Measurements from ENCODE around the gene PRDX1.
A peak's percentile ranks its signal among the peaks of the same experiment; 100 is the strongest.
"Not testable (repeated sequence)": the region's sequence is repeated elsewhere in the genome, so short reads cannot be mapped to it uniquely, and the experiment has no call there.

The PRDX1 gene

GRCh38 chr1:45541193-45541592 lies 19.5 kb upstream of the PRDX1 start:
- no peak overlapping the region for H3K9ac ChIP-seq (ENCODE audit: low read length in 5 of 5)
- H3K27me3 ChIP-seq (ENCODE audit: control insufficient read depth in 5 of 5, insufficient read depth in 4 of 5, low read length in 5 of 5), result no peaks in the 10 kb centered on the region
- no peak overlapping the region for H3K4me3 ChIP-seq (ENCODE audit: low read depth in 1 of 5, low read length in 5 of 5)
- no peak overlapping the region for H3K27ac ChIP-seq (ENCODE audit: low read depth, low read length)
- peaks cover 0 to 30% (median 20%) of the 10 kb centered on the region in 5 donors for H3K4me1 ChIP-seq (ENCODE audit: control insufficient read depth in 5 of 5, insufficient read depth in 5 of 5, low read length in 5 of 5)
- no peaks in the 10 kb centered on the region for H3K9me3 ChIP-seq (ENCODE audit: control insufficient read depth in 5 of 5, low read length in 5 of 5)
- H3K36me3 ChIP-seq (ENCODE audit: control insufficient read depth in 5 of 5, insufficient read depth in 5 of 5, low read length in 5 of 5), result no peaks in the 10 kb centered on the region

- no peaks in the 10 kb centered on the region for H3K4me1 ChIP-seq (ENCODE audit: control insufficient read depth in 5 of 5, insufficient read depth in 5 of 5, low read length in 5 of 5)
- H3K27me3 ChIP-seq (ENCODE audit: control insufficient read depth in 5 of 5, insufficient read depth in 4 of 5, low read length in 5 of 5), result no peaks in the 10 kb centered on the region
- no peaks in the 10 kb centered on the region for H3K9me3 ChIP-seq (ENCODE audit: control insufficient read depth in 5 of 5, low read length in 5 of 5)
- no peak overlapping the region for H3K9ac ChIP-seq (ENCODE audit: low read length in 5 of 5)
- H3K27ac ChIP-seq (ENCODE audit: low read depth, low read length), result no peak overlapping the region
- H3K36me3 ChIP-seq (ENCODE audit: control insufficient read depth in 5 of 5, insufficient read depth in 5 of 5, low read length in 5 of 5), result no peaks in the 10 kb centered on the region
- H3K4me3 ChIP-seq (ENCODE audit: low read depth in 1 of 5, low read length in 5 of 5), result no peak overlapping the region
These were observed 15.2 kb upstream of the PRDX1 start for GRCh38 chr1:45536886-45537285.

- Histone ChIP-seq H3K9me3 (ENCODE audit: control insufficient read depth in 5 of 5, low read length in 5 of 5) (no peaks in the 10 kb centered on the region), H3K27me3 (ENCODE audit: control insufficient read depth in 5 of 5, insufficient read depth in 4 of 5, low read length in 5 of 5) (no peaks in the 10 kb centered on the region), H3K27ac (ENCODE audit: low read depth, low read length) (no peak overlapping the region), H3K4me3 (ENCODE audit: low read depth in 1 of 5, low read length in 5 of 5) (no peak overlapping the region), H3K9ac (ENCODE audit: low read length in 5 of 5) (no peak overlapping the region), H3K36me3 (ENCODE audit: control insufficient read depth in 5 of 5, insufficient read depth in 5 of 5, low read length in 5 of 5) (no peaks in the 10 kb centered on the region), H3K4me1 (ENCODE audit: control insufficient read depth in 5 of 5, insufficient read depth in 5 of 5, low read length in 5 of 5) (no peaks in the 10 kb centered on the region)
These were observed 14.5 kb upstream of the PRDX1 start for GRCh38 chr1:45535988-45536766.

GRCh38 chr1:45531873-45532272 lies 10.2 kb upstream of the PRDX1 start:
- H3K9ac ChIP-seq (ENCODE audit: low read length in 5 of 5), result no peak overlapping the region
- H3K4me1 ChIP-seq (ENCODE audit: control insufficient read depth in 5 of 5, insufficient read depth in 5 of 5, low read length in 5 of 5), result no peaks in the 10 kb centered on the region
- H3K4me3 ChIP-seq (ENCODE audit: low read depth in 1 of 5, low read length in 5 of 5), result no peak overlapping the region
- no peaks in the 10 kb centered on the region for H3K36me3 ChIP-seq (ENCODE audit: control insufficient read depth in 5 of 5, insufficient read depth in 5 of 5, low read length in 5 of 5)
- no peaks in the 10 kb centered on the region for H3K27me3 ChIP-seq (ENCODE audit: control insufficient read depth in 5 of 5, insufficient read depth in 4 of 5, low read length in 5 of 5)
- no peaks in the 10 kb centered on the region for H3K9me3 ChIP-seq (ENCODE audit: control insufficient read depth in 5 of 5, low read length in 5 of 5)
- H3K27ac ChIP-seq (ENCODE audit: low read depth, low read length), result no peak overlapping the region

- no peaks in the 10 kb centered on the region for H3K27me3 ChIP-seq (ENCODE audit: control insufficient read depth in 5 of 5, insufficient read depth in 4 of 5, low read length in 5 of 5)
- H3K9me3 ChIP-seq (ENCODE audit: control insufficient read depth in 5 of 5, low read length in 5 of 5), result no peaks in the 10 kb centered on the region
- no peaks in the 10 kb centered on the region for H3K4me1 ChIP-seq (ENCODE audit: control insufficient read depth in 5 of 5, insufficient read depth in 5 of 5, low read length in 5 of 5)
- no peak overlapping the region for H3K27ac ChIP-seq (ENCODE audit: low read depth, low read length)
- H3K9ac ChIP-seq (ENCODE audit: low read length in 5 of 5), result no peak overlapping the region
- no peaks in the 10 kb centered on the region for H3K36me3 ChIP-seq (ENCODE audit: control insufficient read depth in 5 of 5, insufficient read depth in 5 of 5, low read length in 5 of 5)
- H3K4me3 ChIP-seq (ENCODE audit: low read depth in 1 of 5, low read length in 5 of 5), result no peak overlapping the region
These were observed 9.0 kb upstream of the PRDX1 start for GRCh38 chr1:45530632-45531135.

- H3K4me3 ChIP-seq (ENCODE audit: low read depth in 1 of 5, low read length in 5 of 5), result no peak overlapping the region
- no peaks in the 10 kb centered on the region for H3K36me3 ChIP-seq (ENCODE audit: control insufficient read depth in 5 of 5, insufficient read depth in 5 of 5, low read length in 5 of 5)
- H3K9me3 ChIP-seq (ENCODE audit: control insufficient read depth in 5 of 5, low read length in 5 of 5), result no peaks in the 10 kb centered on the region
- H3K9ac ChIP-seq (ENCODE audit: low read length in 5 of 5), result no peak overlapping the region
- no peak overlapping the region for H3K27ac ChIP-seq (ENCODE audit: low read depth, low read length)
- H3K4me1 ChIP-seq (ENCODE audit: control insufficient read depth in 5 of 5, insufficient read depth in 5 of 5, low read length in 5 of 5), result peaks cover 0 to 10% (median 6%) of the 10 kb centered on the region in 5 donors
- no peaks in the 10 kb centered on the region for H3K27me3 ChIP-seq (ENCODE audit: control insufficient read depth in 5 of 5, insufficient read depth in 4 of 5, low read length in 5 of 5)
These were observed 4.5 kb upstream of the PRDX1 start for GRCh38 chr1:45526135-45526644.

GRCh38 chr1:45523975-45524374 lies 2.3 kb upstream of the PRDX1 start:
- H3K27ac ChIP-seq (ENCODE audit: low read depth, low read length); H3K9ac ChIP-seq (ENCODE audit: low read length in 5 of 5); H3K36me3 ChIP-seq (ENCODE audit: control insufficient read depth in 5 of 5, insufficient read depth in 5 of 5, low read length in 5 of 5); H3K4me3 ChIP-seq (ENCODE audit: low read depth in 1 of 5, low read length in 5 of 5); H3K9me3 ChIP-seq (ENCODE audit: control insufficient read depth in 5 of 5, low read length in 5 of 5); H3K27me3 ChIP-seq (ENCODE audit: control insufficient read depth in 5 of 5, insufficient read depth in 4 of 5, low read length in 5 of 5): not testable (repeated sequence)
- H3K4me1 ChIP-seq (ENCODE audit: control insufficient read depth in 5 of 5, insufficient read depth in 5 of 5, low read length in 5 of 5), result peaks cover 0 to 30% (median 26%) of the 10 kb centered on the region in 5 donors

GRCh38 chr1:45523516-45523915 lies 1.8 kb upstream of the PRDX1 start:
- H3K36me3 ChIP-seq (ENCODE audit: control insufficient read depth in 5 of 5, insufficient read depth in 5 of 5, low read length in 5 of 5); H3K9ac ChIP-seq (ENCODE audit: low read length in 5 of 5); H3K27me3 ChIP-seq (ENCODE audit: control insufficient read depth in 5 of 5, insufficient read depth in 4 of 5, low read length in 5 of 5); H3K9me3 ChIP-seq (ENCODE audit: control insufficient read depth in 5 of 5, low read length in 5 of 5); H3K4me3 ChIP-seq (ENCODE audit: low read depth in 1 of 5, low read length in 5 of 5); H3K27ac ChIP-seq (ENCODE audit: low read depth, low read length): not testable (repeated sequence)
- H3K4me1 ChIP-seq (ENCODE audit: control insufficient read depth in 5 of 5, insufficient read depth in 5 of 5, low read length in 5 of 5), result peaks cover 0 to 34% (median 28%) of the 10 kb centered on the region in 5 donors

GRCh38 chr1:45522324-45523104 lies 830 bp upstream of the PRDX1 start:
- Histone ChIP-seq H3K36me3 (ENCODE audit: control insufficient read depth in 5 of 5, insufficient read depth in 5 of 5, low read length in 5 of 5) (peaks cover 0 to 9% (median 4%) of the 10 kb centered on the region in 5 donors), H3K4me1 (ENCODE audit: control insufficient read depth in 5 of 5, insufficient read depth in 5 of 5, low read length in 5 of 5) (peaks cover 0 to 34% (median 28%) of the 10 kb centered on the region in 5 donors), H3K27me3 (ENCODE audit: control insufficient read depth in 5 of 5, insufficient read depth in 4 of 5, low read length in 5 of 5) (no peaks in the 10 kb centered on the region), H3K4me3 (ENCODE audit: low read depth in 1 of 5, low read length in 5 of 5) (peak overlapping the region; percentile 91 to 95 (median 93)), H3K27ac (ENCODE audit: low read depth, low read length) (peak overlapping the region; percentile 98), H3K9me3 (ENCODE audit: control insufficient read depth in 5 of 5, low read length in 5 of 5) (no peaks in the 10 kb centered on the region), H3K9ac (ENCODE audit: low read length in 5 of 5) (peak overlapping the region; percentile 63 to 99 (median 95))

GRCh38 chr1:45519774-45520173 lies 1.9 kb downstream of the PRDX1 start:
- H3K4me3 ChIP-seq (ENCODE audit: low read depth in 1 of 5, low read length in 5 of 5), result peak overlapping the region in 1 of 5 donors; percentile 93
- not testable (repeated sequence) for H3K9ac ChIP-seq (ENCODE audit: low read length in 5 of 5); H3K27ac ChIP-seq (ENCODE audit: low read depth, low read length); H3K9me3 ChIP-seq (ENCODE audit: control insufficient read depth in 5 of 5, low read length in 5 of 5); H3K27me3 ChIP-seq (ENCODE audit: control insufficient read depth in 5 of 5, insufficient read depth in 4 of 5, low read length in 5 of 5)
- peaks cover 0 to 34% (median 28%) of the 10 kb centered on the region in 5 donors for H3K4me1 ChIP-seq (ENCODE audit: control insufficient read depth in 5 of 5, insufficient read depth in 5 of 5, low read length in 5 of 5)
- H3K36me3 ChIP-seq (ENCODE audit: control insufficient read depth in 5 of 5, insufficient read depth in 5 of 5, low read length in 5 of 5), result peaks cover 10 to 34% (median 27%) of the 10 kb centered on the region in 5 donors

Data from subcutaneous abdominal adipose tissue (tissue), 5 donors.